22Rv1 (cell line): ENCODE measurements around the gene HOXB1.

Experiments used
- CTCF ChIP-seq: fragments of 450-650 bp; IDR thresholded peaks from 2 replicates; pipeline ENCODE4 v1.5.1; 2017; ENCODE audit warnings: mild to moderate bottlenecking
- ZFX ChIP-seq: fragments of 450-650 bp; IDR thresholded peaks from 2 replicates; pipeline ENCODE4 v1.6.1; 2017; ENCODE audit warnings: antibody characterized with exemption, borderline replicate concordance

GRCh38 chr17:48522031-48522653, 8.7 kb downstream of the HOXB1 start:
- TF ChIP-seq CTCF (no peak), ZFX (no peak)
